ENCODE data around the gene ZNF516.

The ZNF516 gene

GRCh38 chr18:76422838-76423237 lies 72.2 kb downstream of the ZNF516 start:
- Histone ChIP-seq H3K27me3 (ENCODE audit: insufficient read depth, low read length) (no peaks in the 10 kb centered on the region), H3K36me3 (ENCODE audit: insufficient read depth, low read length) (no peaks in the 10 kb centered on the region), H3K27ac (ENCODE audit: low read depth, low read length, poor library complexity, severe bottlenecking) (no peak overlapping the region), H3K9me3 (ENCODE audit: low read length) (no peaks in the 10 kb centered on the region), H3K79me2 (ENCODE audit: insufficient read depth, low read length) (no peaks in the 10 kb centered on the region), H3F3A (ENCODE audit: insufficient read depth, low read length) (no peaks in the 10 kb centered on the region), H3K4me1 (ENCODE audit: insufficient read depth, low read length, severe bottlenecking) (no peaks in the 10 kb centered on the region), H3K4me2 (ENCODE audit: low read length) (no peak overlapping the region), H2AFZ (ENCODE audit: low read length) (no peak overlapping the region), H3K9me2 (ENCODE audit: low read depth, low read length) (no peaks in the 10 kb centered on the region), H4K20me1 (ENCODE audit: insufficient read depth, low read length) (no peaks in the 10 kb centered on the region), H3K9ac (ENCODE audit: low read length) (no peak overlapping the region), H3K4me3 (ENCODE audit: low read depth, low read length, poor library complexity, severe bottlenecking) (no peak overlapping the region)
- no peak for TF ChIP-seq EZH2 (IDR thresholded peaks at IDR 0.05; ENCODE audit: borderline replicate concordance, low read length)
- TF ChIP-seq CTCF (IDR thresholded peaks at IDR 0.05; ENCODE audit: low read length) = no peak

- Histone ChIP-seq H3K36me3 (ENCODE audit: insufficient read depth, low read length) (no peaks in the 10 kb centered on the region), H3K27me3 (ENCODE audit: insufficient read depth, low read length) (no peaks in the 10 kb centered on the region), H3K9me3 (ENCODE audit: low read length) (no peaks in the 10 kb centered on the region), H3F3A (ENCODE audit: insufficient read depth, low read length) (no peaks in the 10 kb centered on the region), H3K4me2 (ENCODE audit: low read length) (no peak overlapping the region), H3K4me1 (ENCODE audit: insufficient read depth, low read length, severe bottlenecking) (no peaks in the 10 kb centered on the region), H2AFZ (ENCODE audit: low read length) (no peak overlapping the region), H3K9ac (ENCODE audit: low read length) (no peak overlapping the region), H3K9me2 (ENCODE audit: low read depth, low read length) (no peaks in the 10 kb centered on the region), H3K79me2 (ENCODE audit: insufficient read depth, low read length) (no peaks in the 10 kb centered on the region), H3K4me3 (ENCODE audit: low read depth, low read length, poor library complexity, severe bottlenecking) (no peak overlapping the region), H4K20me1 (ENCODE audit: insufficient read depth, low read length) (no peaks in the 10 kb centered on the region), H3K27ac (ENCODE audit: low read depth, low read length, poor library complexity, severe bottlenecking) (no peak overlapping the region)
- no peak for TF ChIP-seq CTCF (IDR thresholded peaks at IDR 0.05; ENCODE audit: low read length)
- no peak for TF ChIP-seq EZH2 (IDR thresholded peaks at IDR 0.05; ENCODE audit: borderline replicate concordance, low read length)
These were observed 72.9 kb downstream of the ZNF516 start for GRCh38 chr18:76422121-76422520.

DNA sequence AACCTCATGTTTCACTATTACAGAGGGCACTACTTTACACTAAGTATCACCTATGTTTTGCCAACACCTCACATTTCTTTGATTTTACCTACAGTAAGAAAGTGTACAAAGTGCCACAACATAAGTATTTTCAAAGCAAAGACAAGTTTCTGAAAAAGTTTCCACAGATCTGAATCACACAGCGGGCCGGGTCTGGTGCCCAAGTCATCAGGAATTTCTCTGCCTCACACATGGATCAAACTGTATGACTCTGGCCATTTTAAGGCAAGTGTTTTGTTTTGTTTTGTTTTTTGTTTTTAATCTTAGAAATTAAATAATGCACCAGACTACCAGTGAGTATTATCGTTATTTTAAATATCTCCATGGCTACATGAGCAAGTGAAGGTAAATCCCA lies 73.4 kb downstream of the ZNF516 start:
- no peaks in the 10 kb centered on the region for H3F3A ChIP-seq (ENCODE audit: insufficient read depth, low read length)
- H3K9me2 ChIP-seq (ENCODE audit: low read depth, low read length) = no peaks in the 10 kb centered on the region
- TF ChIP-seq EZH2 (IDR thresholded peaks at IDR 0.05; ENCODE audit: borderline replicate concordance, low read length) (no peak), CTCF (IDR thresholded peaks at IDR 0.05; ENCODE audit: low read length) (no peak)
- no peak overlapping the region for H3K27ac ChIP-seq (ENCODE audit: low read depth, low read length, poor library complexity, severe bottlenecking)
- no peaks in the 10 kb centered on the region for H4K20me1 ChIP-seq (ENCODE audit: insufficient read depth, low read length)
- H3K79me2 ChIP-seq (ENCODE audit: insufficient read depth, low read length) = no peaks in the 10 kb centered on the region
- no peak overlapping the region for H3K4me2 ChIP-seq (ENCODE audit: low read length)
- no peak overlapping the region for H3K9ac ChIP-seq (ENCODE audit: low read length)
- H3K27me3 ChIP-seq (ENCODE audit: insufficient read depth, low read length) = no peaks in the 10 kb centered on the region
- H3K9me3 ChIP-seq (ENCODE audit: low read length) = no peaks in the 10 kb centered on the region
- H3K36me3 ChIP-seq (ENCODE audit: insufficient read depth, low read length) = no peaks in the 10 kb centered on the region
- H2AFZ ChIP-seq (ENCODE audit: low read length) = no peak overlapping the region
- H3K4me3 ChIP-seq (ENCODE audit: low read depth, low read length, poor library complexity, severe bottlenecking) = no peak overlapping the region
- no peaks in the 10 kb centered on the region for H3K4me1 ChIP-seq (ENCODE audit: insufficient read depth, low read length, severe bottlenecking)

All from OCI-LY1 (cell line).